Liver (tissue), 3 donors: ENCODE results near the gene BLNK.

Experiments
- CTCF ChIP-seq: fragments of 150-350 bp; IDR thresholded peaks from 2 replicates; pipeline ENCODE4 v1.5.1; 2017; ENCODE audit warnings: improper control_type of control experiment, low read depth, low read length; ENCODE audit not compliant: missing input control
- EGR1 ChIP-seq, 2 donors: IDR thresholded peaks; 2 replicates each; pipeline ENCODE4 v1.6.1; 2016 to 2018; ENCODE audit warnings: antibody characterized with exemption in 2 of 2, low read depth in 2 of 2
- GABPA ChIP-seq, 2 donors: IDR thresholded peaks in 1 of 2; conservative IDR thresholded peaks in 1 of 2; 2 replicates each; pipeline ENCODE4 v1.6.1; 2016; ENCODE audit warnings: antibody characterized with exemption in 2 of 2, mild to moderate bottlenecking in 1 of 2, moderate library complexity in 1 of 2
- HNF4A ChIP-seq, 2 donors: conservative IDR thresholded peaks; 2 replicates each; pipeline ENCODE4 v1.6.1; 2016; ENCODE audit warnings: antibody characterized with exemption in 2 of 2, mild to moderate bottlenecking in 2 of 2
- MAX ChIP-seq: IDR thresholded peaks from 2 replicates; pipeline ENCODE4 v1.6.1; 2016; ENCODE audit warnings: antibody characterized with exemption
- NR2F2 ChIP-seq: IDR thresholded peaks from 2 replicates; pipeline ENCODE4 v1.6.1; 2016; ENCODE audit warnings: antibody characterized with exemption
- RAD21 ChIP-seq, 2 donors: IDR thresholded peaks; 2 replicates each; pipeline ENCODE4 v1.6.1; 2016; ENCODE audit warnings: antibody characterized with exemption in 2 of 2, mild to moderate bottlenecking in 2 of 2
- REST ChIP-seq: IDR thresholded peaks from 2 replicates; pipeline ENCODE4 v1.6.1; 2016; ENCODE audit warnings: antibody characterized with exemption, mild to moderate bottlenecking
- RXRA ChIP-seq, 2 donors: IDR thresholded peaks; 2 replicates each; pipeline ENCODE4 v1.6.1; 2017 to 2018; ENCODE audit warnings: antibody characterized with exemption in 2 of 2, mild to moderate bottlenecking in 1 of 2
- SP1 ChIP-seq: IDR thresholded peaks from 2 replicates; pipeline ENCODE4 v1.6.1; 2018; ENCODE audit warnings: antibody characterized with exemption, mild to moderate bottlenecking
- YY1 ChIP-seq: IDR thresholded peaks from 2 replicates; pipeline ENCODE4 v1.6.1; 2016; ENCODE audit warnings: antibody characterized with exemption, mild to moderate bottlenecking
- ZBTB33 ChIP-seq: IDR thresholded peaks from 2 replicates; pipeline ENCODE4 v1.6.1; 2016; ENCODE audit warnings: antibody characterized with exemption
- donor health status: healthy.
- donor health status: healthy.

GRCh38 chr10:96222908-96223307, 48.5 kb downstream of the BLNK start:
- TF ChIP-seq RAD21 (IDR thresholded peaks at IDR 0.05) (no peak), REST (no peak), GABPA (IDR thresholded peaks at IDR 0.05 in 1 of 2, conservative IDR thresholded peaks at IDR 0.05 in 1 of 2) (no peak), CTCF (no peak), EGR1 (IDR thresholded peaks at IDR 0.05; ENCODE audit: low read depth in 2 of 2) (no peak), HNF4A (conservative IDR thresholded peaks at IDR 0.05) (no peak), MAX (no peak), YY1 (no peak), ZBTB33 (no peak), NR2F2 (no peak), RXRA (IDR thresholded peaks at IDR 0.05) (no peak), SP1 (no peak)
